ENCODE results near the gene RBM20.

GRCh38 chr10:110618230-110618610 lies 25.9 kb upstream of the RBM20 start:
- TF ChIP-seq, protein P1, sequence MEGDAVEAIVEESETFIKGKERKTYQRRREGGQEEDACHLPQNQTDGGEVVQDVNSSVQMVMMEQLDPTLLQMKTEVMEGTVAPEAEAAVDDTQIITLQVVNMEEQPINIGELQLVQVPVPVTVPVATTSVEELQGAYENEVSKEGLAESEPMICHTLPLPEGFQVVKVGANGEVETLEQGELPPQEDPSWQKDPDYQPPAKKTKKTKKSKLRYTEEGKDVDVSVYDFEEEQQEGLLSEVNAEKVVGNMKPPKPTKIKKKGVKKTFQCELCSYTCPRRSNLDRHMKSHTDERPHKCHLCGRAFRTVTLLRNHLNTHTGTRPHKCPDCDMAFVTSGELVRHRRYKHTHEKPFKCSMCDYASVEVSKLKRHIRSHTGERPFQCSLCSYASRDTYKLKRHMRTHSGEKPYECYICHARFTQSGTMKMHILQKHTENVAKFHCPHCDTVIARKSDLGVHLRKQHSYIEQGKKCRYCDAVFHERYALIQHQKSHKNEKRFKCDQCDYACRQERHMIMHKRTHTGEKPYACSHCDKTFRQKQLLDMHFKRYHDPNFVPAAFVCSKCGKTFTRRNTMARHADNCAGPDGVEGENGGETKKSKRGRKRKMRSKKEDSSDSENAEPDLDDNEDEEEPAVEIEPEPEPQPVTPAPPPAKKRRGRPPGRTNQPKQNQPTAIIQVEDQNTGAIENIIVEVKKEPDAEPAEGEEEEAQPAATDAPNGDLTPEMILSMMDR (IDR thresholded peaks at IDR 0.05; ENCODE audit: insufficient read depth, low read length) = no peak
- TF ChIP-seq, protein P2, sequence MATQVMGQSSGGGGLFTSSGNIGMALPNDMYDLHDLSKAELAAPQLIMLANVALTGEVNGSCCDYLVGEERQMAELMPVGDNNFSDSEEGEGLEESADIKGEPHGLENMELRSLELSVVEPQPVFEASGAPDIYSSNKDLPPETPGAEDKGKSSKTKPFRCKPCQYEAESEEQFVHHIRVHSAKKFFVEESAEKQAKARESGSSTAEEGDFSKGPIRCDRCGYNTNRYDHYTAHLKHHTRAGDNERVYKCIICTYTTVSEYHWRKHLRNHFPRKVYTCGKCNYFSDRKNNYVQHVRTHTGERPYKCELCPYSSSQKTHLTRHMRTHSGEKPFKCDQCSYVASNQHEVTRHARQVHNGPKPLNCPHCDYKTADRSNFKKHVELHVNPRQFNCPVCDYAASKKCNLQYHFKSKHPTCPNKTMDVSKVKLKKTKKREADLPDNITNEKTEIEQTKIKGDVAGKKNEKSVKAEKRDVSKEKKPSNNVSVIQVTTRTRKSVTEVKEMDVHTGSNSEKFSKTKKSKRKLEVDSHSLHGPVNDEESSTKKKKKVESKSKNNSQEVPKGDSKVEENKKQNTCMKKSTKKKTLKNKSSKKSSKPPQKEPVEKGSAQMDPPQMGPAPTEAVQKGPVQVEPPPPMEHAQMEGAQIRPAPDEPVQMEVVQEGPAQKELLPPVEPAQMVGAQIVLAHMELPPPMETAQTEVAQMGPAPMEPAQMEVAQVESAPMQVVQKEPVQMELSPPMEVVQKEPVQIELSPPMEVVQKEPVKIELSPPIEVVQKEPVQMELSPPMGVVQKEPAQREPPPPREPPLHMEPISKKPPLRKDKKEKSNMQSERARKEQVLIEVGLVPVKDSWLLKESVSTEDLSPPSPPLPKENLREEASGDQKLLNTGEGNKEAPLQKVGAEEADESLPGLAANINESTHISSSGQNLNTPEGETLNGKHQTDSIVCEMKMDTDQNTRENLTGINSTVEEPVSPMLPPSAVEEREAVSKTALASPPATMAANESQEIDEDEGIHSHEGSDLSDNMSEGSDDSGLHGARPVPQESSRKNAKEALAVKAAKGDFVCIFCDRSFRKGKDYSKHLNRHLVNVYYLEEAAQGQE (IDR thresholded peaks at IDR 0.05; ENCODE audit: insufficient replicate concordance, low read depth) = no peak
- TF ChIP-seq GABPA (IDR thresholded peaks at IDR 0.05; ENCODE audit: low read depth) = no peak
